IPS-18c (cell line): ENCODE measurements around the gene SPPL3.

Experiments
- H3K4me3 ChIP-seq: 2 replicates; pipeline ENCODE4 v1.7.0; 2013; ENCODE audit warnings: low read depth, mild to moderate bottlenecking, low read length, moderate library complexity; ENCODE audit not compliant: insufficient read depth
- H3K9me3 ChIP-seq: one replicate; pipeline ENCODE4 v1.6.1; 2013; ENCODE audit warnings: mild to moderate bottlenecking, low read length, moderate library complexity; ENCODE audit not compliant: control insufficient read depth, insufficient read depth

The SPPL3 gene

GRCh38 chr12:120719496-120720233, 184.5 kb downstream of the SPPL3 start:
- no peak overlapping the region for H3K4me3 ChIP-seq

GRCh38 chr12:120719072-120719471, 185.1 kb downstream of the SPPL3 start:
- Histone ChIP-seq H3K9me3 (peaks cover 2% of the 10 kb centered on the region), H3K4me3 (no peak overlapping the region)

More at GRCh38 chr12:120719496-120720233, 184.5 kb downstream of the SPPL3 start:
- peaks cover 2% of the 10 kb centered on the region for H3K9me3 ChIP-seq

- peaks cover 2% of the 10 kb centered on the region for H3K9me3 ChIP-seq
- H3K4me3 ChIP-seq = no peak overlapping the region
Observed at GRCh38 chr12:120718055-120718454, 186.1 kb downstream of the SPPL3 start.

GRCh38 chr12:120713861-120714482, 190.2 kb downstream of the SPPL3 start:
- H3K4me3 ChIP-seq = no peak overlapping the region
- peaks cover 2% of the 10 kb centered on the region for H3K9me3 ChIP-seq

- Histone ChIP-seq H3K9me3 (no peaks in the 10 kb centered on the region), H3K4me3 (no peak overlapping the region)
Observed at GRCh38 chr12:120712610-120713009, 191.5 kb downstream of the SPPL3 start.
